Stimulated activated CD4-positive, alpha-beta T cell treated with anti-CD3 and anti-CD28 coated beads, Interleukin-15, amount 100 ng/mL, for 24 hours (primary cell): ENCODE data around the gene STIM1.

Experiments
- DNase-seq: peaks from one replicate; pipeline ENCODE4 v3.0.0-alpha.2; 2020

STIM1 gene

DNA sequence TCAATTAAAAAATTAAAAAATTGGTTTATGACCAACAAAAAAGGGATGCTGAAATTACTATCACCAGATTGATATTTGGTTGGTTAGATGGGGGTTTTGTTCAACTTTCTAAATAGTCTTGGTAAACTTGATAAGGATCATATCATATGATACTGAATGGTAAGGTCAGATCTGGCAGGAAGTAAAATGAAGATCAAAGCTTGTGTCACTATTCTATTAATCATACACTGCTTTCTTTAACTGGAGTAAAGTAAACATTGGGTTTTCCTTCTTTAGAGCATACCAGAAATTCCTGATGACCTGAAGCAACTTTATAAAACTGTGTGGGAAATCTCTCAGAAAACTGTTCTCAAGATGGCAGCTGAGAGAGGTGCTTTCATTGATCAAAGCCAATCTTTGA is 279.3 kb downstream of the STIM1 start:
- DNase-seq: no peak

DNA sequence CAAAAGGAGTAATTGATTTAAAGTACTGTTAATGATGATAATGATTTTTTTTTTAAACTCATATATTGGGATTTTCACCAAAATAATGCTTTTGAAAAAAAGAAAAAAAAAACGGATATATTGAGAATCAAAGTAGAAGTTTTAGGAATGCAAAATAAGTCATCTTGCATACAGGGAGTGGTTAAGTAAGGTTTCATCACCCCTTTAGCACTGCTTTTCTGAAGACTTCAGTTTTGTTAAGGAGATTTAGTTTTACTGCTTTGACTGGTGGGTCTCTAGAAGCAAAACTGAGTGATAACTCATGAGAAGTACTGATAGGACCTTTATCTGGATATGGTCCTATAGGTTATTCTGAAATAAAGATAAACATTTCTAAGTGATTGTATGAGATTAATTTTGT is 283.0 kb downstream of the STIM1 start:
- DNase-seq: no peak

DNA sequence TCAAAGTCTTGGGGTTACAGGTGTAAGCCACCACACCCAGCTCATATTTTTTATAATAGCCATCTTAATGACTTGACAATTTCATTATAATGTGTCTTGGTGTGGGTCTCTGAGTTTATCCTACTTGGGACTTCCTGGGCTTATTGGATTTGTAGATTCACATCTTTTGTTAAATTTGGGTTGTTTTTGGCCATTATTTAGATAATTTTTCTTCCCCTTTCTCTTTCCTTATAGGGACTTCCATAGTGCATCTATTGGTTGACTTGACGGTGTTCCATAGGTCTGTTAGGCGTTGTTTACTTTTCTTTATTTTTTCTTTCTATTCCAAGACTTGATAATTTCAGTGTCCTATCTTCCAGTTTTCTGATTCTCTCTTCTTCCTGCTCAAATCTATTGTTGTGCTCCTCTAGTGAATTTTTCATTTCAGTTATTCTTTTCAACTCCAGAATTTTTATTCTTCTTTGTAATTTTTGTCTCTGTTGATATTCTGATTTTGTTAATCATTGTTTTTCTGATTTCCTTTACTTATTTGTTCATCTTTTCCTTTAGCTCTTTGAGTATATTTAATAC is 284.7 kb downstream of the STIM1 start:
- DNase-seq: no peak
